Calu3 (cell line): Measurements from ENCODE around the gene ADRB1. TPM values are rescaled to one million over a fixed set of nuclear protein-coding genes. Genes with fewer than 3 reads are reported as not detected.

Source experiments
- BruUV-seq: library from RNA; stranded (reverse); fragments of 400-500 nt; replicated peaks from 2 replicates; lab custom pipeline; 2021; lab: Mats Ljungman, UMichigan
- CTCF ChIA-PET: fragments of 300-600 bp; sonication (Branson Sonifier 250); formaldehyde crosslinking; loops from one replicate; lab custom pipeline; 2022; ENCODE audit warnings: antibody characterized with exemption; lab: Charles Lee
- DNase-seq: peaks from one replicate; pipeline ENCODE4 v3.0.0; 2022
- H3K27ac Mint-ChIP-seq: one replicate; pipeline ENCODE4 v1.8.0; 2022; ENCODE audit warnings: mixed read lengths; ENCODE audit not compliant: unreplicated experiment
- H3K27me3 Mint-ChIP-seq: one replicate; pipeline ENCODE4 v1.8.0; 2022; ENCODE audit warnings: mixed read lengths; ENCODE audit not compliant: unreplicated experiment
- H3K36me3 Mint-ChIP-seq: one replicate; pipeline ENCODE4 v1.8.0; 2022; ENCODE audit warnings: mild to moderate bottlenecking, moderate library complexity, mixed read lengths; ENCODE audit not compliant: insufficient read depth, unreplicated experiment
- H3K4me1 Mint-ChIP-seq: one replicate; pipeline ENCODE4 v1.8.0; 2022; ENCODE audit warnings: mild to moderate bottlenecking, low read depth, mixed read lengths; ENCODE audit not compliant: unreplicated experiment
- H3K4me3 Mint-ChIP-seq: one replicate; pipeline ENCODE4 v1.8.0; 2022; ENCODE audit warnings: mild to moderate bottlenecking, low read depth, moderate library complexity, mixed read lengths; ENCODE audit not compliant: unreplicated experiment
- H3K9me3 Mint-ChIP-seq: one replicate; pipeline ENCODE4 v1.8.0; 2022; ENCODE audit warnings: low read depth, mixed read lengths; ENCODE audit not compliant: unreplicated experiment
- CTCF ChIP-seq: fragments of 200-600 bp; IDR thresholded peaks from one replicate; pipeline ENCODE4 v1.8.0; 2022; ENCODE audit warnings: antibody characterized with exemption; ENCODE audit not compliant: unreplicated experiment
- intact Hi-C: fragments of 100-400 bp; cut with micrococcal nuclease; formaldehyde crosslinking; loops from one replicate; pipeline ENCODE4 v1.10.0; 2022; ENCODE audit not compliant: unreplicated experiment
- total RNA-seq: library from RNA; stranded (reverse); gene quantifications from 2 replicates; pipeline ENCODE4 v1.2.3, GENCODE V29; 2022

The ADRB1 gene
- total RNA-seq, 1 experiment from 2014 or later = 0.47 TPM

GRCh38 chr10:114024876-114025610 is 18.6 kb upstream of the ADRB1 start:
- CTCF ChIA-PET = interaction anchor here (0.7 kb wide), 1 partner anchor 41 kb away, joined by 3 read pairs; no protein-coding TSS in a partner anchor
- no peak for TF ChIP-seq CTCF
- DNase-seq = no peak
- Mint-ChIP-seq H3K36me3 (no peaks in the 10 kb centered on the region), H3K9me3 (no peaks in the 10 kb centered on the region), H3K27ac (peak overlapping the region; percentile 77), H3K4me3 (no peak overlapping the region), H3K27me3 (no peaks in the 10 kb centered on the region), H3K4me1 (peaks cover 39% of the 10 kb centered on the region)
- intact Hi-C loops = no loop called here
- no TSS peak for BruUV-seq

GRCh38 chr10:114025611-114026130 is 18.0 kb upstream of the ADRB1 start:
- intact Hi-C loops = no loop called here
- CTCF ChIA-PET = no interaction called here
- TF ChIP-seq CTCF = no peak
- no peaks in the 10 kb centered on the region for H3K9me3 Mint-ChIP-seq
- no peaks in the 10 kb centered on the region for H3K36me3 Mint-ChIP-seq
- no TSS peak for BruUV-seq
- H3K27me3 Mint-ChIP-seq = no peaks in the 10 kb centered on the region
- no peak overlapping the region for H3K4me3 Mint-ChIP-seq
- peaks cover 39% of the 10 kb centered on the region for H3K4me1 Mint-ChIP-seq
- DNase-seq = no peak
- peak overlapping the region; percentile 77 for H3K27ac Mint-ChIP-seq

- Mint-ChIP-seq H3K36me3 (no peaks in the 10 kb centered on the region), H3K9me3 (no peaks in the 10 kb centered on the region), H3K4me3 (no peak overlapping the region), H3K27me3 (no peaks in the 10 kb centered on the region), H3K27ac (peak overlapping the region; percentile 45), H3K4me1 (peaks cover 39% of the 10 kb centered on the region)
- BruUV-seq = no TSS peak
- no peak for DNase-seq
- CTCF ChIA-PET = no interaction called here
- intact Hi-C loops = no loop called here
- TF ChIP-seq CTCF = no peak
Observed at GRCh38 chr10:114026189-114027040, 17.3 kb upstream of the ADRB1 start.

GRCh38 chr10:114027041-114027394 is 16.6 kb upstream of the ADRB1 start:
- Mint-ChIP-seq H3K4me1 (peaks cover 39% of the 10 kb centered on the region), H3K27me3 (no peaks in the 10 kb centered on the region), H3K4me3 (no peak overlapping the region), H3K36me3 (no peaks in the 10 kb centered on the region), H3K27ac (peak overlapping the region; percentile 45), H3K9me3 (no peaks in the 10 kb centered on the region)
- intact Hi-C loops = no loop called here
- no peak for DNase-seq
- no peak for TF ChIP-seq CTCF
- no TSS peak for BruUV-seq
- CTCF ChIA-PET = no interaction called here
